NCI-H2227 (cell line): ENCODE data around the gene PLXNA1.
A peak's percentile ranks its signal among the peaks of the same experiment; 100 is the strongest.

ENCODE experiments used
- DNase-seq: peaks from one replicate; lab custom pipeline; 2025; ENCODE audit not compliant: unreplicated experiment; lab: John Stamatoyannopoulos, UW

The PLXNA1 gene

GRCh38 chr3:127001486-127002194 is 18.7 kb downstream of the PLXNA1 start:
- DNase-seq = no peak

- DNase-seq = no peak
Measured at GRCh38 chr3:127002195-127003174, 19.6 kb downstream of the PLXNA1 start.

GRCh38 chr3:127003175-127003555 is 20.2 kb downstream of the PLXNA1 start:
- DNase-seq = no peak

GRCh38 chr3:127003601-127004280 is 20.8 kb downstream of the PLXNA1 start:
- DNase-seq = no peak

- no peak for DNase-seq
Measured at GRCh38 chr3:127004641-127005397, 21.9 kb downstream of the PLXNA1 start.

GRCh38 chr3:127005864-127006500 is 23.1 kb downstream of the PLXNA1 start:
- no peak for DNase-seq

GRCh38 chr3:127006781-127007436 is 24.0 kb downstream of the PLXNA1 start:
- no peak for DNase-seq

GRCh38 chr3:127008236-127008635 is 25.3 kb downstream of the PLXNA1 start:
- peak; percentile 12 for DNase-seq

- DNase-seq = no peak
Measured at GRCh38 chr3:127009531-127009930, 26.6 kb downstream of the PLXNA1 start.

GRCh38 chr3:127011270-127011992 is 28.5 kb downstream of the PLXNA1 start:
- no peak for DNase-seq

GRCh38 chr3:127012091-127012490 is 29.2 kb downstream of the PLXNA1 start:
- DNase-seq = no peak

- DNase-seq = peak; percentile 13
Measured at GRCh38 chr3:127013181-127013580, 30.3 kb downstream of the PLXNA1 start.

GRCh38 chr3:127013758-127014535 is 31.0 kb downstream of the PLXNA1 start:
- no peak for DNase-seq

GRCh38 chr3:127014536-127015281 is 31.8 kb downstream of the PLXNA1 start:
- no peak for DNase-seq

GRCh38 chr3:127015282-127016042 is 32.5 kb downstream of the PLXNA1 start:
- peak; percentile 94 for DNase-seq

GRCh38 chr3:127016043-127016343 is 33.1 kb downstream of the PLXNA1 start:
- DNase-seq = no peak

GRCh38 chr3:127016461-127016860 is 33.5 kb downstream of the PLXNA1 start:
- DNase-seq = no peak
